GM13977 (cell line): ENCODE results near the gene TYROBP.

ENCODE experiments used
- DNase-seq: peaks from one replicate; pipeline ENCODE4 v3.0.0; 2012; ENCODE audit warnings: low spot score
- in situ Hi-C: fragments of 300-500 bp; cut with MboI; formaldehyde crosslinking; loops from one replicate; pipeline ENCODE4 v1.12.0; 2022; ENCODE audit warnings: low sequenced_read_pairs, low pct_unique_long_range_greater_than_20kb, mixed read lengths, inconsistent platforms; ENCODE audit not compliant: unreplicated experiment
- TF ChIP-seq, protein P1 (sequence below): IDR thresholded peaks from 2 replicates; pipeline ENCODE4 v1.5.1; 2012; ENCODE audit warnings: mild to moderate bottlenecking, control low read depth; ENCODE audit not compliant: insufficient read depth; ENCODE audit errors: extremely low read depth, missing control alignments

The TYROBP gene

DNA sequence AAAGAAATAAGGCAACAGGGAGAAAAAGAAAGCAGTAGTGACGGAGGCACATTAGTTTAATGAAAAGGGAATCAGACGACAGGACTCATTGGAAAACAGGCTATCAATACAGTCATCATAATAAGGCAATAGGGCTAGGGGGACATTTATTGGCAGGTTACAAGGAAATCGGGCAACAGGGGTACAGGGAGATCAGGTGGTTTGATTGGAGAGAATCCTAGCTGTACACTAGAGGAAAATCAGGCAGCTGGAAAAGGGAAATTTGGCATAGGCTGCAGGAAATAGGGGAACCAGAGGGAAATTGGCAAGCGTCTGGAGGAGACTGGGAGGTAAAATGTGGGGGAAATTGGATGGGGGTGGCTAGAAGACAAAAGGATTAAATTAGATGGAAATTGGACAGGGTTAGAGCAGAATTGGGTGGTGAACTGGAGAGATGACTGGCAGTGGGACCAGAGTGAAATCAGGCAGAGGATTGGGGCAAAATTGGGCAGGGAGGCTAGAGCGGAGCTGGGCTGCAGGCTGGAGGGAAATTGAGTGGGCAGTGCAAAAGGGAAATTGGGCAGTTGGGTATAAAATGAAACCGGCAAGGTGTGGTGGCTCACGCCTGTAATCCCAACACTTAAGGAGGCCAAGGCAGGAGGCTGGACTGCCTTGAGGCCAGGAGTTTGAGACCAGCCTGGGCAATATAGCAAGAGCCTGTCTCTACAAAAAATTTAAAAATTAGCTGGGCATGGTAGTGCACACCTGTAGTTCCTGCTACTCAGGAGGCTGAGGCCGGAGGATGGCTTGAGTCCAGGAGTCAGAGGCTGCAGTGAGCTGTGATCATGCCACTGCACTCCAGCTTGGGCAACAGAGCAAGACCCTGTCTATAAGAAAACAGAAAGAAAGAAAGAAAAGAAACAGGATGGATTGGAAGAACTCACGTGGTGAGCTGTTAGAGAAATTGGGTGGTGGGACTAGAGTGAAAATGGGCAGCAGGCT lies 35.5 kb upstream of the TYROBP start:
- DNase-seq, result peak; percentile 9
- in situ Hi-C loops, result no loop called here
- TF ChIP-seq, protein P1, sequence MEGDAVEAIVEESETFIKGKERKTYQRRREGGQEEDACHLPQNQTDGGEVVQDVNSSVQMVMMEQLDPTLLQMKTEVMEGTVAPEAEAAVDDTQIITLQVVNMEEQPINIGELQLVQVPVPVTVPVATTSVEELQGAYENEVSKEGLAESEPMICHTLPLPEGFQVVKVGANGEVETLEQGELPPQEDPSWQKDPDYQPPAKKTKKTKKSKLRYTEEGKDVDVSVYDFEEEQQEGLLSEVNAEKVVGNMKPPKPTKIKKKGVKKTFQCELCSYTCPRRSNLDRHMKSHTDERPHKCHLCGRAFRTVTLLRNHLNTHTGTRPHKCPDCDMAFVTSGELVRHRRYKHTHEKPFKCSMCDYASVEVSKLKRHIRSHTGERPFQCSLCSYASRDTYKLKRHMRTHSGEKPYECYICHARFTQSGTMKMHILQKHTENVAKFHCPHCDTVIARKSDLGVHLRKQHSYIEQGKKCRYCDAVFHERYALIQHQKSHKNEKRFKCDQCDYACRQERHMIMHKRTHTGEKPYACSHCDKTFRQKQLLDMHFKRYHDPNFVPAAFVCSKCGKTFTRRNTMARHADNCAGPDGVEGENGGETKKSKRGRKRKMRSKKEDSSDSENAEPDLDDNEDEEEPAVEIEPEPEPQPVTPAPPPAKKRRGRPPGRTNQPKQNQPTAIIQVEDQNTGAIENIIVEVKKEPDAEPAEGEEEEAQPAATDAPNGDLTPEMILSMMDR, result no peak

DNA sequence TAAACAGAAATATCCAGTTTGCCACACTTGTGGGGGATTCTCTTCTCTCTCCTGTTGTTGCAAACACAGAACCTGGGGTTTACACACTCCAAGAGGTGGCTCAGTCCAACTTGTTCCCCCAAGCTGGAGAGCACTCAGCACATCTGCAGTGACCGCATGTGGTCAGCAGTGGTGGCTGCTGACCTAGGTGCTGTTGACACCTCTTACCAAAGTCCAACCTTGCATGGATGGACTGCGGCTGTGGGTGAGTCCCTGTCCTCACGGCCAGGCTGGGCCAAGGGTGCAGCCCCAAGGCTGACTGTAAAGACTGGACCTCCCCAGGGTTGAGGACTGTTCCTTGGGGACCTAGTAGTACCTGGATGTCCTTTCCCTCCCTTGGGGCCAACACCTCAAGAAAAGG lies 34.1 kb upstream of the TYROBP start:
- TF ChIP-seq, protein P1, result no peak
- in situ Hi-C loops, result no loop called here
- DNase-seq, result peak; percentile 6

GRCh38 chr19:35940839-35941238 lies 32.7 kb upstream of the TYROBP start:
- TF ChIP-seq, protein P1, result no peak
- in situ Hi-C loops, result no loop called here
- peak; percentile 19 for DNase-seq

DNA sequence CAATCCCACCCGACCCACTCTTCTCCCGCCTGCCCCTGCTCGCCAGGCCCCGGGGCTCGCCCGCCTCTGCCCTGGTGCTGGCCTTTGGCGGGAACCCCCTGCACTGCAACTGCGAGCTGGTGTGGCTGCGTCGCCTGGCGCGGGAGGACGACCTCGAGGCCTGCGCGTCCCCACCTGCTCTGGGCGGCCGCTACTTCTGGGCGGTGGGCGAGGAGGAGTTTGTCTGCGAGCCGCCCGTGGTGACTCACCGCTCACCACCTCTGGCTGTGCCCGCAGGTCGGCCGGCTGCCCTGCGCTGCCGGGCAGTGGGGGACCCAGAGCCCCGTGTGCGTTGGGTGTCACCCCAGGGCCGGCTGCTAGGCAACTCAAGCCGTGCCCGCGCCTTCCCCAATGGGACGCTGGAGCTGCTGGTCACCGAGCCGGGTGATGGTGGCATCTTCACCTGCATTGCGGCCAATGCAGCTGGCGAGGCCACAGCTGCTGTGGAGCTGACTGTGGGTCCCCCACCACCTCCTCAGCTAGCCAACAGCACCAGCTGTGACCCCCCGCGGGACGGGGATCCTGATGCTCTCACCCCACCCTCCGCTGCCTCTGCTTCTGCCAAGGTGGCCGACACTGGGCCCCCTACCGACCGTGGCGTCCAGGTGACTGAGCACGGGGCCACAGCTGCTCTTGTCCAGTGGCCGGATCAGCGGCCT lies 32.1 kb upstream of the TYROBP start:
- DNase-seq, result peak; percentile 12
- in situ Hi-C loops, result no loop called here

GRCh38 chr19:35939307-35940077 lies 31.4 kb upstream of the TYROBP start:
- in situ Hi-C loops, result no loop called here
- TF ChIP-seq, protein P1, result no peak
- DNase-seq, result peak; percentile 24

More for the DNA sequence above, 32.1 kb upstream of the TYROBP start:
- TF ChIP-seq, protein P1, result no peak

DNA sequence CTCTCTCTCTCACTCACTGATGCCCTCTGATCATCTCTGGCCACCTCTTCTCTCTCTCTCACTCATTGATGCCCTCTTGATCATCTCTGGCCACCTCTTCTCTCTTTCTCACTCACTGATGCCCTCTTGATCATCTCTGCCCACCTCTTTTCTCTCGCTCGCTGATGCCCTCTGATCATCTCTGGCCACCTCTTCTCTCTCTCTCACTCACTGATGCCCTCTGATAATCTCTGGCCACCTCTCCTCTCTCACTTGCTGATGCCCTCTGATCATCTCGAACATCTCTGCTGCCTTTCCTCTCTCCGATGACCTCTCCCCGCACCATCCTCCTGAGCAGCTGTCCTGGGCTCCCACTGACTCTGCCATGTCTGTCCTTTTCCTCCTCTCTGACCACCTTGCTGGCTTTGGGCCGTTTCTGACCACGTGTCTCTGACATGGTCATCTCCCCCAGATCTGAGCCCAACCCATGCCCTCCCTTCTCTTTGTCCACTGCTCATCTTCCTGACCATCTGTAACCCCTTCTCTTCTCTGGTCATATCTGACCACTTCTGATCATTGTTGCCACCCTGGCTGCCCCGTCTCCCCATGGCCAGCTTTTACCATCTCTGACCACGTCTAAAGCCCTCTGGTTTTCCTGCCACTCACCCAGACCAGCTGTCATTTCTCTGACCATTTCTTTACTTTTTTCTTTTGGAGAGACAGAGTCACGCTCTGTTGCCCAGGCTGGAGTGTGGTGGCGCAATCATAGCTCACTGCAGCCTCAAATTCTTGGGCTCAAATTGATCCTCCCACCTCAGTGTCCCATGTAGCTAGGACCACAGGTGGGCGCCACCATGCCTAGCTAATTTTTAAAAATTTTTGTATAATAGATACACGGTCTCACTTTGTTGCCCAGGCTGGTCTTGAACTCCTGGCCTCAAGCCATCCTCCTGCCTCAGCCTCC lies 30.5 kb upstream of the TYROBP start:
- in situ Hi-C loops, result no loop called here
- TF ChIP-seq, protein P1, result no peak
- DNase-seq, result peak; percentile 25
